GM23338 (cell line): ENCODE measurements around the gene ZNF276.

Source experiments
- CREB1 ChIP-seq: fragments of 250-450 bp; sonication (Bioruptor Pico); IDR thresholded peaks from 2 replicates; pipeline ENCODE4 v1.5.0; 2020; ENCODE audit warnings: low read depth, mild to moderate bottlenecking, moderate library complexity
- CTCF ChIP-seq, 2 experiments: fragments of 200-600 bp in 1 of 2; sonication (generic) in 1 of 2; conservative IDR thresholded peaks; 2 replicates each; pipeline versions ENCODE4 v1.5.1 to v1.6.1; 2016 to 2017; ENCODE audit warnings: antibody characterized with exemption in 2 of 2, low read depth in 2 of 2, mild to moderate bottlenecking in 2 of 2, moderate library complexity in 1 of 2
- ETS1 ChIP-seq: IDR thresholded peaks from 2 replicates; pipeline ENCODE4 v1.6.1; 2016; ENCODE audit warnings: antibody characterized with exemption
- EZH2 ChIP-seq: fragments of 200-600 bp; sonication (generic); IDR thresholded peaks from one replicate; pipeline ENCODE4 v1.8.0; 2017; ENCODE audit warnings: antibody characterized with exemption, mild to moderate bottlenecking, low read depth; ENCODE audit not compliant: unreplicated experiment
- EZH2phosphoT487 ChIP-seq: fragments of 200-600 bp; sonication (generic); IDR thresholded peaks from one replicate; pipeline ENCODE4 v1.8.1; 2018; ENCODE audit warnings: antibody characterized with exemption; ENCODE audit not compliant: unreplicated experiment
- JUNB ChIP-seq: IDR thresholded peaks from one replicate; pipeline ENCODE4 v1.6.1; 2016; ENCODE audit warnings: antibody characterized with exemption; ENCODE audit not compliant: unreplicated experiment
- NANOG ChIP-seq: IDR thresholded peaks from 2 replicates; pipeline ENCODE4 v1.6.1; 2016; ENCODE audit warnings: antibody characterized with exemption, borderline replicate concordance
- POLR2AphosphoS5 ChIP-seq: IDR thresholded peaks from 2 replicates; pipeline ENCODE4 v1.6.1; 2016; ENCODE audit warnings: antibody characterized with exemption, low read depth
- REST ChIP-seq: IDR thresholded peaks from one replicate; pipeline ENCODE4 v1.6.1; 2018; ENCODE audit warnings: antibody characterized with exemption; ENCODE audit not compliant: unreplicated experiment
- STAT1 ChIP-seq: IDR thresholded peaks from one replicate; pipeline ENCODE4 v1.6.1; 2016; ENCODE audit warnings: antibody characterized with exemption; ENCODE audit not compliant: unreplicated experiment
- ZNF114 ChIP-seq: fragments of 250-450 bp; sonication (Bioruptor Pico); IDR thresholded peaks from 2 replicates; pipeline ENCODE4 v1.5.0; 2020; ENCODE audit warnings: mild to moderate bottlenecking, moderate library complexity
- ZNF331 ChIP-seq: fragments of 250-450 bp; sonication (Bioruptor Pico); IDR thresholded peaks from 2 replicates; pipeline ENCODE4 v1.5.0; 2020; ENCODE audit warnings: low read depth, mild to moderate bottlenecking, moderate library complexity
- ZNF462 ChIP-seq: fragments of 250-450 bp; sonication (Bioruptor Pico); IDR thresholded peaks from 2 replicates; pipeline ENCODE4 v1.5.0; 2020; ENCODE audit warnings: mild to moderate bottlenecking, moderate library complexity

GRCh38 chr16:89732142-89732917, 11.0 kb downstream of the ZNF276 start:
- no peak for TF ChIP-seq EZH2
- no peak for TF ChIP-seq CTCF (conservative IDR thresholded peaks at IDR 0.05; ENCODE audit: low read depth in 2 of 2)
- no peak for TF ChIP-seq CREB1
- peak; percentile 30; the same call in 1 of the 2 replicates for TF ChIP-seq POLR2AphosphoS5
- TF ChIP-seq REST, result no peak
- no peak for TF ChIP-seq ZNF114 (CRISPR knock-in tag)
- no peak for TF ChIP-seq EZH2phosphoT487
- TF ChIP-seq JUNB, result no peak
- TF ChIP-seq ETS1, result no peak
- no peak for TF ChIP-seq NANOG
- no peak for TF ChIP-seq ZNF462 (CRISPR knock-in tag)
- no peak for TF ChIP-seq ZNF331
- no peak for TF ChIP-seq STAT1
